SK-N-SH (cell line): Measurements from ENCODE around the gene NUBP1. TPM values are rescaled to one million over a fixed set of nuclear protein-coding genes. Genes with fewer than 3 reads are reported as not detected.

Experiments used
- CTCF ChIA-PET: fragments of 300-600, 350-600 bp; formaldehyde crosslinking; extraction: SDS; loops from one replicate; lab custom pipeline; 2021; lab: Yijun Ruan, JAX
- POLR2A ChIA-PET: fragments of 350-600 bp; sonication (Branson Sonifier 250); formaldehyde crosslinking; extraction: SDS; loops from one replicate; lab custom pipeline; 2020; ENCODE audit warnings: antibody characterized with exemption, inconsistent platforms; lab: Yijun Ruan, JAX
- DNase-seq: peaks from one replicate; pipeline ENCODE4 v3.0.0; 2012
- H2AFZ ChIP-seq: fragments of 200-600 bp; sonication (generic); 2 replicates; pipeline ENCODE4 v1.8.1; 2016; ENCODE audit warnings: antibody characterized with exemption, mild to moderate bottlenecking, low read depth
- H3F3A ChIP-seq: fragments of 200-600 bp; sonication (generic); replicated peaks from 2 replicates; pipeline ENCODE3; 2016; ENCODE audit warnings: antibody characterized with exemption, mild to moderate bottlenecking; ENCODE audit not compliant: insufficient read depth
- H3K27ac ChIP-seq, 2 experiments: fragments of 200-500 bp in 1 of 2; fragments of 200-600 bp in 1 of 2; sonication (Bioruptor generic) in 1 of 2; sonication (generic), shearing (Covaris generic) in 1 of 2; 2 replicates each; pipeline versions ENCODE4 v1.5.1 to v1.6.1; 2014 to 2016; ENCODE audit warnings: low read depth in 2 of 2, inconsistent platforms in 1 of 2, low read length in 1 of 2, mild to moderate bottlenecking in 1 of 2, mixed read lengths in 1 of 2
- H3K27me3 ChIP-seq: fragments of 200-600 bp; sonication (generic), shearing (Covaris generic); 2 replicates; pipeline ENCODE4 v1.6.1; 2016; ENCODE audit warnings: mixed run types; ENCODE audit not compliant: insufficient read depth
- H3K36me3 ChIP-seq, 2 experiments: fragments of 200-500 bp in 1 of 2; fragments of 200-600 bp in 1 of 2; sonication (Bioruptor generic) in 1 of 2; sonication (generic) in 1 of 2; replicated peaks in 1 of 2; 2 replicates each; pipeline versions ENCODE3 to v1.5.1; 2014 to 2016; ENCODE audit warnings: low read length in 1 of 2, mild to moderate bottlenecking in 1 of 2; ENCODE audit not compliant: insufficient read depth in 2 of 2, control insufficient read depth in 1 of 2
- H3K4me1 ChIP-seq, 2 experiments: fragments of 200-500 bp in 1 of 2; fragments of 200-600 bp in 1 of 2; sonication (Bioruptor generic) in 1 of 2; sonication (generic), shearing (Covaris generic) in 1 of 2; 2 replicates each; pipeline versions ENCODE4 v1.5.1 to v1.6.1; 2014 to 2016; ENCODE audit warnings: low read depth in 1 of 2, low read length in 1 of 2, mixed run types in 1 of 2; ENCODE audit not compliant: insufficient read depth in 2 of 2, control insufficient read depth in 1 of 2
- H3K4me2 ChIP-seq: fragments of 200-600 bp; sonication (generic), shearing (Covaris generic); 2 replicates; pipeline ENCODE4 v1.6.1; 2017; ENCODE audit warnings: mixed run types
- H3K4me3 ChIP-seq, 2 experiments: fragments of 200-500 bp in 1 of 2; fragments of 200-600 bp in 1 of 2; sonication (Bioruptor generic) in 1 of 2; sonication (generic), shearing (Covaris generic) in 1 of 2; 2 replicates each; pipeline versions ENCODE4 v1.5.1 to v1.8.1; 2014 to 2016; ENCODE audit warnings: low read depth in 2 of 2, inconsistent platforms in 1 of 2, low read length in 1 of 2, mild to moderate bottlenecking in 1 of 2, mixed read lengths in 1 of 2, moderate library complexity in 1 of 2
- H3K79me2 ChIP-seq: fragments of 200-600 bp; sonication (generic); 2 replicates; pipeline ENCODE4 v1.8.1; 2017; ENCODE audit warnings: mild to moderate bottlenecking; ENCODE audit not compliant: insufficient read depth
- H3K9ac ChIP-seq: fragments of 200-600 bp; sonication (generic); 2 replicates; pipeline ENCODE4 v1.6.1; 2017; ENCODE audit warnings: mixed run types
- H3K9me2 ChIP-seq: fragments of 200-600 bp; sonication (generic); 2 replicates; pipeline ENCODE4 v1.6.1; 2017; ENCODE audit warnings: mixed run types
- H3K9me3 ChIP-seq: fragments of 200-600 bp; sonication (generic); 2 replicates; pipeline ENCODE4 v1.6.1; 2017; ENCODE audit warnings: mixed run types, mild to moderate bottlenecking, moderate library complexity
- H4K20me1 ChIP-seq: fragments of 200-600 bp; sonication (generic); 2 replicates; pipeline ENCODE4 v1.6.1; 2017; ENCODE audit warnings: mild to moderate bottlenecking, mixed run types; ENCODE audit not compliant: insufficient read depth
- CHD2 ChIP-seq: fragments of 150-350 bp; IDR thresholded peaks from 2 replicates; pipeline ENCODE4 v1.6.1; 2018; ENCODE audit warnings: low read length; ENCODE audit not compliant: partially characterized antibody
- ELF1 ChIP-seq: IDR thresholded peaks from 2 replicates; pipeline ENCODE4 v1.4.0; 2012
- EP300 ChIP-seq, 2 experiments: IDR thresholded peaks; 2 replicates each; pipeline versions ENCODE4 v1.4.0 to v1.6.1; 2012; ENCODE audit warnings: borderline replicate concordance in 1 of 2, low read depth in 1 of 2, low read length in 1 of 2
- EZH2phosphoT487 ChIP-seq: fragments of 200-600 bp; sonication (generic); IDR thresholded peaks from 2 replicates; pipeline ENCODE4 v1.6.1; 2017; ENCODE audit warnings: low read depth, mixed run types, mild to moderate bottlenecking, antibody characterized with exemption, moderate library complexity, borderline replicate concordance
- IRF3 ChIP-seq: fragments of 150-350 bp; IDR thresholded peaks from 2 replicates; pipeline ENCODE4 v1.6.1; 2016; ENCODE audit warnings: mild to moderate bottlenecking, low read depth, low read length
- MAX ChIP-seq: IDR thresholded peaks from 2 replicates; pipeline ENCODE4 v1.4.0; 2012; ENCODE audit warnings: low read depth
- NFIC ChIP-seq: IDR thresholded peaks from 2 replicates; pipeline ENCODE4 v1.4.0; 2012; ENCODE audit warnings: borderline replicate concordance
- POLR2AphosphoS5 ChIP-seq: IDR thresholded peaks from 2 replicates; pipeline ENCODE4 v1.6.1; 2012; ENCODE audit warnings: low read depth, low read length
- REST ChIP-seq: IDR thresholded peaks from 2 replicates; pipeline ENCODE4 v1.6.1; 2012; ENCODE audit warnings: mild to moderate bottlenecking, low read depth, low read length, moderate library complexity
- RFX5 ChIP-seq: IDR thresholded peaks from 2 replicates; pipeline ENCODE4 v1.6.1; 2012; ENCODE audit warnings: mild to moderate bottlenecking, improper control_type of control experiment, low read length
- SIN3A ChIP-seq: IDR thresholded peaks from 2 replicates; pipeline ENCODE4 v1.6.1; 2012; ENCODE audit warnings: low read depth, mild to moderate bottlenecking, low read length, moderate library complexity, borderline replicate concordance
- YY1 ChIP-seq: IDR thresholded peaks from 2 replicates; pipeline ENCODE4 v1.4.0; 2012; ENCODE audit warnings: low read depth, mild to moderate bottlenecking
- ZBTB33 ChIP-seq: IDR thresholded peaks from 2 replicates; pipeline ENCODE4 v1.4.0; 2012; ENCODE audit warnings: low read depth, borderline replicate concordance
- WGBS: methylation state at CpG from one replicate; pipeline ENCODE4 v1.1.6; 2017; ENCODE audit warnings: low lambda C conversion rate; 5-methylcytosine and 5-hydroxymethylcytosine counted together
- polyA plus RNA-seq, 3 experiments: library from polyadenylated mRNA; depleted of rRNA; stranded (reverse); fragments of >200 nt; gene quantifications; 2 replicates each; pipeline ENCODE4 v1.2.3, GENCODE V29; 2012

Gene NUBP1
- polyA plus RNA-seq, 1 of the 3 experiments (the other 2 are of a cell fraction) = 49.8 TPM

GRCh38 chr16:10740000-10740844 is 3.4 kb upstream of the NUBP1 start:
- Histone ChIP-seq H3K4me2 (no peak overlapping the region), H3F3A (peaks cover 16% of the 10 kb centered on the region), H3K36me3 (no peaks in the 10 kb centered on the region), H3K9me3 (no peaks in the 10 kb centered on the region), H3K9ac (no peak overlapping the region), H4K20me1 (no peaks in the 10 kb centered on the region), H3K9me2 (no peaks in the 10 kb centered on the region), H3K27ac (peak overlapping the region in 1 of 2 experiments; percentile 97; a peak in 1 of 4 replicates), H3K79me2 (peaks cover 10% of the 10 kb centered on the region), H3K27me3 (no peaks in the 10 kb centered on the region), H3K4me3 (no peak overlapping the region), H2AFZ (no peak overlapping the region), H3K4me1 (peaks cover 3 to 26% of the 10 kb centered on the region in 2 experiments; a peak in 3 of 4 replicates)
- 97% methylated on average over 10 of the region's 10 CpGs for WGBS
- TF ChIP-seq IRF3 (no peak), EZH2phosphoT487 (no peak), YY1 (no peak), POLR2AphosphoS5 (no peak), EP300 (IDR thresholded peaks at IDR 0.05; ENCODE audit: borderline replicate concordance in 1 of 2, low read depth in 1 of 2, low read length in 1 of 2) (no peak), NFIC (no peak), ZBTB33 (no peak), SIN3A (no peak), RFX5 (no peak), CHD2 (no peak), ELF1 (no peak), MAX (no peak), REST (no peak)
- ChIA-PET POLR2A (no interaction called here), CTCF (interaction anchor here (0.6 to 10.8 kb wide), 5 partner anchors 26 to 425 kb away, joined by 3 to 305 read pairs (median 3); no protein-coding TSS in a partner anchor)
- no peak for DNase-seq
